CMK (cell line): ENCODE data around the gene ADCY1.
A peak's percentile ranks its signal among the peaks of the same experiment; 100 is the strongest.
"Not testable (repeated sequence)": the region's sequence is repeated elsewhere in the genome, so short reads cannot be mapped to it uniquely, and the experiment has no call there.

ENCODE experiments used
- DNase-seq: peaks from one replicate; pipeline ENCODE4 v3.0.0-alpha.2; 2010; ENCODE audit warnings: low read depth

Gene ADCY1

DNA sequence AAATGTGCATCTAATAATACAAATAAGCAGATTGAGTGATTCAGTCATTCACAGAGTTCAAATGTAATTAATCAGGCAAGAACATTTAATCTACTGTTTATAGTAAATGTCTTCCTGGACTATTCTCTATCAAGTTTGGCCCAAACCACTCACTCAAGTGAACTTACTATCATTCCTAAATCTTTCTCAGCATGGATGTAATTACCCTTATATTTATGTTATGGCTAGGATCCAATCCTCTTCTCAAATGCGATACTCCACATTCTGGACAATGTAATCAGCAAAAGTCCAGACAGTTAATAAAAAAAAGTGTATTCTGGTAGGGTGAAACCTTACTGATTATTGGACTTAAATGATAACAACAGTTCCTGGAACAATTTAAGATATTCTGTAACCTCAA, 185.3 kb downstream of the ADCY1 start:
- DNase-seq, result not testable (repeated sequence)

DNA sequence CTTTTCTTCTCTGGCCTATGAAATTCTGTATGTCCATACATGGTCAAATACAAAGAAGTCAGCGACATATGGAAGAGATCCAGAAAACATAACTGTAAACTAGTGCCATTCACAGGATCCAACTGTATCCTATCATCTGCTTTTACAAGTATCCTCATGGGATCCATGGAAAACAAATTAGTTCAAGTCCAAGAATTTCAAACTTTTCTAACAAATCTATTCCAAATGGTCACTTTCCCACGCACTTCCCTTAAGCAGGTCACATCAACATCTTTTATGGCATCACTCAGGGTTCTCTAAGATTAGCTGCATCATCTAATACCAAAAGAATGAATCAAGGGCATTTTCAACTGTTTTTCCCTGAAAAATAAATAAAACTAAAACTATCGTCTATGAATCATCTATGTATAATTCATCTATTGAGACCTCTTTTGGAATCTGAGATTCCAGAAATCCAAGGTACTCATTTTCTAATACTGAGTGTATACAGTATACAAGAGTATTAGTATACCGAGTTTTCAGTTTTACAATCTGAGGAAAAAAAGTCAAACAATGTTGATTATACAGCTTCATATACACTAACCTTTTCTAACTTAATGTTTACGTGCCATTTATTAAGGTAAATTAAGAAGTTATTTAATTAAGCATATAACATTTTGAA, 187.5 kb downstream of the ADCY1 start:
- DNase-seq, result not testable (repeated sequence)

DNA sequence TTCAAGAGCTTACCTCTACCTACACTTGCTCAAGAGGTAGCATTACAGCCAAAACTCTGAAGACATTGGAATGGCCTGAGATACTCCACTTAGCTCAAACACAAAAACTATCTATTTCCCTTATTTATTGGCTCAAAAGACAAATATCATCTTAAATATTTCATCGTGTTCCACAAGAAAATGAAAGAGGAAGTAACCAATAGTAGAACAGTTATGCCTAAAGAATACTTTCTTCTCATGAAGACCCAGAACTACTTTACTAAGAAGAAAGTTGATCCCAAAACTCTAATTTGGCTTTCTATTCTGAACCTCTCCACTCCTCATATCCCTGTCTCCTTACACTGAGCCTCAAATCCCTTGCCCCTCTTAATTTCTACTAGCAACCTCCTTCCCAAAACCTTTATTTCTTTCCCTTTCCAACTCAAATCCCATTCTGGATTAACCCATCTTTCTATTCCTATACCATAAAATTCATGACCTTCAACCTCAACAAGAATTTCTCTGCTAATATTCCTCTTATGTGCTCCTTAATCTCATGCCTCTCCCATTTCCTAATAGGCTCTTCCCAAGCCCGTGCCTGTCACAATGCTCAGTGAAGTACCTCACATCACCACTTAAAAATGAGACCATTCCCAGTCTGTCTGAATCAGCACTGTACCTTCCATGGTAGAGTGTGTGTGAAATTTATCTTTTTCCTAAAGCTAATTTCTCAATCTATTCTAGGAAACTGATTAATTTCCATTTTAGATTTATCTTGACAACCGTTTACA, 188.2 kb downstream of the ADCY1 start:
- DNase-seq, result not testable (repeated sequence)

DNA sequence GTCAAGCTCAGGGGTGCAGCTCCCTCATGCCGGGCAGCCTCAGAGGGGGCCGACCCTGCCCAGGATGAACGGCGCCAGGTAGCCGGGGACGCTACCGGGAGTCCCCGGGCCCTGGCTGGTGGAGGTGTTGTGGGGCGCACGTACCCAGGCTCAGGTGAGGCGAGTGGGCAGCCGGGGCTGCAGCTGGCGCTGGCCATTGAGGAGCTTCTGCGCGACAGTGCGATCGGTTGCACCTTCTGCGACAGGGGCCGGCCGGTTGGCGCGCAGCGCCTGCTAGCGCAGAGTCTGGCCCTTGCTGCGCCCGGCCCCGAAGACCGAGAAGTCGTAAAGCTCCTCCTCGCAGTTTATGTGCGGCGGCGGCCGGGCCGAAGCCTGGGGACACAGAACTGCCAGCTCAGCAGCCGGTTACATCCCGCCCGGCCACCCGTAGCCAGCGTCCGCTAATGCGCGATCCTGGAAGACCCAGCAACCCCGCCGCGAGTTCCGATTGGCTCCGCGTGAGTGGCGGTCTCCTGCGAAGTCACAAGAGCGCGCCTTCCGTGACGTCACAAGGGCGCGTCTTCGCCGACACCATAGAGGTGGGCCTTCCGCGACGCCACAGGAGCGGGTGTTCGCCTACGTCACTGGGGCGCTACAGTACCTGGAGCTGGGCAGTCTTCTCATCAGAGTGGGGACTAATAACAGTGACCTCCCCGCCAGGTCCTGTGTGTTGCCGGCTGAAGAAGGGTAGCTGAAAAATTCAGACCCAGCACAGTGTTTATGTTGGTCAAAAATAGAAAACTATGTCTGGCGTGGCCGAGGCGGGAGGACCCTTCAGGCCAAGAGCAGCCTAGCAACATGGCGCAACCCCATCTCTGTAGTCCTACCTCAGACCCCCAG, 194.6 kb downstream of the ADCY1 start:
- DNase-seq, result peak; percentile 82

DNA sequence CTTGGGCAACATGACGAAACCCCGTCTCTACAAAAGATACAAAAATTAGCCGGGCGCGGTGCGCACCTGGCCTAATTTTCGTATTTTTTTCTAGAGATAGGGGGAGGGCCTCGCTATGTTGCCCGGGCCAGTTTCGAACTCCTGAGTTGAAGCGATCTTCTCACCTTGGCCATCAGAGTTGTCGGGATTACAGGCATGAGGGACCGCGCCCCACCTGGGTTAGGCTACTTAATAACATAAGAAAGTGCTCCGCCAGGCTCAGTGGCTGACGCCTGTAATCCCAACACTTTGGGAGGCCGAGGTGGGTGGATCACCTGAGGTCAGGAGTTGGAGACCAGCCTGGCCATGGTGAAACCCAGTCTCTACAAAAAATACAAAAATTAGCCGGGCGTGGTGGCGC, 195.5 kb downstream of the ADCY1 start:
- not testable (repeated sequence) for DNase-seq
